Stimulated activated CD4-positive, alpha-beta T cell treated with anti-CD3 and anti-CD28 coated beads, Interleukin-15, amount 100 ng/mL, for 48 hours (primary cell): ENCODE measurements around the gene CX3CR1.

Experiments used
- DNase-seq, 2 donors: peaks; one replicate each; pipeline ENCODE4 v3.0.0-alpha.2; 2020; ENCODE audit warnings: low read depth in 2 of 2

Gene CX3CR1

GRCh38 chr3:39222939-39223338, 56.9 kb downstream of the CX3CR1 start:
- no peak for DNase-seq

GRCh38 chr3:39222462-39222861, 57.4 kb downstream of the CX3CR1 start:
- no peak for DNase-seq

DNA sequence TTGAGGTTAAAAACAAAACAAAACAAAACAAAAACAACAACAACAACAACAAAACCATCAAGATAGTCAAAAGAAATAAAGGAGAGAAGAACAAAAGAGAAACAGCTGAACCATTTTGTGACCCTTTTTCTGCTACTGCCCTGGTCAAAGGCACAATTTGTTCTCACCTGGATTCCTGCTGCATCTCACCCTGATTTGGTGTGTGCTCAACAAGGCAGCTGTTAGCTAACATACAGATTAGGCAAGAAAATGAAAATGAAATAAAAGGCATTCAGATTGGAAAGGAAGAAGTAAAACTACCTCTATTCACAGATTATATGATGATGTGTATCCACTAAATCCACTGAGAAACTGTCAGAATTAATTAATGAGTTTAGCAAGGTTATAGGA, 58.7 kb downstream of the CX3CR1 start:
- DNase-seq = no peak

DNA sequence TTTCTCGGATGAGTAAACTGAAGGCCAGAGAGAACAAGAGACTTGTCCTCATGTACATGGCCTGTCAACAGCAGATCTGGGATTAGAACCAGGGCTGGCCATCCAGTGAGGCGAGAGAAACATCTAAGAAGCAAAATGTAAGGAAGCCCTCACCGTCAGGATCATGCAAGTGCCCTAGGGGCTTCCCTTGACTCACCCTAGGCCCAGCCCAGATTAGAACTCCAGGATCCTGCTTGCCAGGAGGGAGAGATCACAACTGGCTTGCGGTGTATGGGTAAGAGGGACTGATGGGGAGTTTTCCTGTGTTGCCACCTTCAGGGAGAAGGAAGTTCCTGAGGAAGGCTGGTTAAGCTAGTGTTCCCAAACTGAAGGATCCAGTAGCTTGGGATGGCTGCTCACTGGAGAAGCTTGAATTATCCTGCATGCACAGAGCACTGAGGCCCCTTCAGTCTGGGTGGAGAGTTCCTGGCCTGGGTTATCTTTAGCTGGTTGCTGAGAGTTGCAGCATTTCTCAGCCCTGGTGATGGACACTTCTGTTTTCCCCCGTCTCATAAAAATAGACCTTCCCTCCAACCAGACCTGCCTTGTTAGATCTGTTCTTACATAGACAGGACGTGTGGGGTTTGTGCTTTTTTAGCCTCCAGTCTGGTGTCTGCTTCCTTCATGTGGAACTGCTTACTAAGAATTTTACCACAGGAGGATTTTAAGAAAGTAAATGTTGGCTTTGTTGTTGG, 59.3 kb downstream of the CX3CR1 start:
- DNase-seq = no peak

GRCh38 chr3:39219702-39220101, 60.1 kb downstream of the CX3CR1 start:
- no peak for DNase-seq

- no peak for DNase-seq
Measured at GRCh38 chr3:39216176-39216790, 63.6 kb downstream of the CX3CR1 start.

- DNase-seq = no peak
Measured at GRCh38 chr3:39213613-39214012, 66.2 kb downstream of the CX3CR1 start.
